ENCODE results near the gene RAD18. TPM values are rescaled to one million over a fixed set of nuclear protein-coding genes. Genes with fewer than 3 reads are reported as not detected.

The RAD18 gene
- 3.2 TPM for total RNA-seq
- long read RNA-seq, full-length matches to known transcripts: 1 of 3 reads
- long read RNA-seq, partial matches to known transcripts: 0 of 3 reads
- long read RNA-seq, other reads (novel, unspliced or antisense): 2 of 3 reads

GRCh38 chr3:8963137-8963853 is at the start of gene RAD18:
TSS of gene RAD18 (minus strand) at chr3:8963472. CDS start at chr3:8963385, 87 bp downstream.
- intact Hi-C loops (cut with DNase I): loop anchor here (10.0 kb wide), 1 partner anchor 298 kb away; no protein-coding TSS in a partner anchor

GRCh38 chr3:9012521-9012920 is 49.2 kb upstream of the RAD18 start:
- DNase-seq (ENCODE audit: low spot score): no peak
- intact Hi-C loops (cut with DNase I): no loop called here

More at GRCh38 chr3:8963137-8963853, at the start of gene RAD18:
- peak; percentile 94 for DNase-seq (ENCODE audit: low spot score)

- DNase-seq (ENCODE audit: low spot score): no peak
- intact Hi-C loops (cut with DNase I): no loop called here
Observed at GRCh38 chr3:9009976-9010545, 46.8 kb upstream of the RAD18 start.

- DNase-seq (ENCODE audit: low spot score): no peak
- intact Hi-C loops (cut with DNase I): no loop called here
Observed at GRCh38 chr3:9008550-9009255, 45.4 kb upstream of the RAD18 start.

GRCh38 chr3:9007928-9008327 is 44.7 kb upstream of the RAD18 start:
- intact Hi-C loops (cut with DNase I): no loop called here
- no peak for DNase-seq (ENCODE audit: low spot score)

GRCh38 chr3:9007213-9007612 is 43.9 kb upstream of the RAD18 start:
- intact Hi-C loops (cut with DNase I): no loop called here
- DNase-seq (ENCODE audit: low spot score): no peak

- intact Hi-C loops (cut with DNase I): no loop called here
- no peak for DNase-seq (ENCODE audit: low spot score)
Observed at GRCh38 chr3:9000041-9000440, 36.8 kb upstream of the RAD18 start.

GRCh38 chr3:8997151-8997550 is 33.9 kb upstream of the RAD18 start:
- intact Hi-C loops (cut with DNase I): no loop called here
- DNase-seq (ENCODE audit: low spot score): no peak

- DNase-seq (ENCODE audit: low spot score): no peak
- intact Hi-C loops (cut with DNase I): no loop called here
Observed at GRCh38 chr3:8996681-8997121, 33.4 kb upstream of the RAD18 start.

GRCh38 chr3:8996216-8996615 is 32.9 kb upstream of the RAD18 start:
- no peak for DNase-seq (ENCODE audit: low spot score)
- intact Hi-C loops (cut with DNase I): no loop called here

- no peak for DNase-seq (ENCODE audit: low spot score)
- intact Hi-C loops (cut with DNase I): no loop called here
Observed at GRCh38 chr3:8994226-8994625, 31.0 kb upstream of the RAD18 start.

GRCh38 chr3:8993331-8993730 is 30.1 kb upstream of the RAD18 start:
- no peak for DNase-seq (ENCODE audit: low spot score)
- intact Hi-C loops (cut with DNase I): no loop called here

- no peak for DNase-seq (ENCODE audit: low spot score)
- intact Hi-C loops (cut with DNase I): no loop called here
Observed at GRCh38 chr3:8992854-8993253, 29.6 kb upstream of the RAD18 start.

GRCh38 chr3:8992199-8992598 is 28.9 kb upstream of the RAD18 start:
- intact Hi-C loops (cut with DNase I): no loop called here
- DNase-seq (ENCODE audit: low spot score): no peak

GRCh38 chr3:8990266-8991215 is 27.3 kb upstream of the RAD18 start:
- intact Hi-C loops (cut with DNase I): no loop called here
- DNase-seq (ENCODE audit: low spot score): no peak

- intact Hi-C loops (cut with DNase I): loop anchor here (5.0 kb wide), 1 partner anchor 313 kb away; no protein-coding TSS in a partner anchor
- DNase-seq (ENCODE audit: low spot score): no peak
Observed at GRCh38 chr3:8988791-8989558, 25.7 kb upstream of the RAD18 start.

GRCh38 chr3:8988384-8988655 is 25.0 kb upstream of the RAD18 start:
- intact Hi-C loops (cut with DNase I): loop anchor here (5.0 kb wide), 1 partner anchor 314 kb away; no protein-coding TSS in a partner anchor
- DNase-seq (ENCODE audit: low spot score): no peak

GRCh38 chr3:8987645-8988383 is 24.5 kb upstream of the RAD18 start:
- DNase-seq (ENCODE audit: low spot score): no peak
- intact Hi-C loops (cut with DNase I): loop anchor here (2.0 to 5.0 kb wide), 2 partner anchors 79 to 314 kb away; no protein-coding TSS in a partner anchor

Measured in cardiac septum (tissue), 1 donor.